H1 (cell line): ENCODE measurements around the gene FAM83B. TPM values are rescaled to one million over a fixed set of nuclear protein-coding genes. Genes with fewer than 3 reads are reported as not detected.

Experiments used
- CTCF ChIA-PET: fragments of 300-600 bp; sonication (Branson Sonifier 250); formaldehyde crosslinking; loops from one replicate; lab custom pipeline; 2021; ENCODE audit not compliant: partially characterized antibody; lab: Charles Lee
- POLR2A ChIA-PET: fragments of 300-600 bp; sonication (Branson Sonifier 250); formaldehyde crosslinking; loops from one replicate; lab custom pipeline; 2021; ENCODE audit warnings: inconsistent platforms; ENCODE audit not compliant: partially characterized antibody; lab: Charles Lee
- DNase-seq, 2 experiments: peaks; one replicate each; pipeline versions ENCODE4 v3.0.0 to v3.0.0-alpha.2; 2010 to 2022; ENCODE audit warnings: low spot score in 2 of 2, low read depth in 1 of 2, mixed read lengths in 1 of 2
- FAIRE-seq: peaks from 2 replicates; lab custom pipeline; 2011; peaks lifted over from hg19 to GRCh38; lab: Jason Lieb, UNC
- H2AFZ ChIP-seq: 2 replicates; pipeline ENCODE4 v1.8.1; 2012; ENCODE audit warnings: low read length, inconsistent platforms
- H2AK5ac ChIP-seq: 2 replicates; pipeline ENCODE4 v1.6.1; 2013; ENCODE audit warnings: low read depth, low read length
- H2BK120ac ChIP-seq: replicated peaks from 2 replicates; pipeline ENCODE3; 2013; ENCODE audit warnings: low read depth, low read length, inconsistent platforms
- H2BK12ac ChIP-seq: 2 replicates; pipeline ENCODE4 v1.6.1; 2013; ENCODE audit warnings: low read depth, low read length
- H2BK15ac ChIP-seq: 2 replicates; pipeline ENCODE4 v1.6.1; 2013; ENCODE audit warnings: low read length
- H2BK20ac ChIP-seq: 2 replicates; pipeline ENCODE4 v1.6.1; 2013; ENCODE audit warnings: low read length
- H2BK5ac ChIP-seq: 2 replicates; pipeline ENCODE4 v1.6.1; 2013; ENCODE audit warnings: low read depth, low read length
- H3K14ac ChIP-seq: 2 replicates; pipeline ENCODE4 v1.6.1; 2013; ENCODE audit warnings: inconsistent platforms; ENCODE audit not compliant: insufficient read length
- H3K18ac ChIP-seq: 2 replicates; pipeline ENCODE4 v1.6.1; 2013; ENCODE audit warnings: low read length; ENCODE audit errors: extremely low read depth
- H3K23ac ChIP-seq: 2 replicates; pipeline ENCODE4 v1.6.1; 2013; ENCODE audit warnings: inconsistent platforms; ENCODE audit not compliant: insufficient read length
- H3K23me2 ChIP-seq: 2 replicates; pipeline ENCODE4 v1.6.1; 2013; ENCODE audit warnings: low read depth, low read length
- H3K27ac ChIP-seq: 2 replicates; pipeline ENCODE4 v1.6.1; 2011; ENCODE audit warnings: low read depth, low read length, inconsistent platforms
- H3K27me3 ChIP-seq, 4 experiments: replicated peaks in 1 of 4; 1 replicate in 1 of 4; 2 replicates in 3 of 4; pipeline versions ENCODE4 v1.6.1 to v1.8.1; 2011 to 2013; ENCODE audit warnings: low read length in 3 of 4, mild to moderate bottlenecking in 3 of 4, inconsistent platforms in 2 of 4, mixed read lengths in 2 of 4, moderate library complexity in 1 of 4; ENCODE audit not compliant: control insufficient read depth in 3 of 4, insufficient read depth in 3 of 4; ENCODE audit errors: extremely low read depth in 1 of 4
- H3K36me3 ChIP-seq, 4 experiments: 2 replicates each; pipeline versions ENCODE4 v1.6.1 to v1.8.1; 2011 to 2013; ENCODE audit warnings: mild to moderate bottlenecking in 4 of 4, low read length in 3 of 4, moderate library complexity in 2 of 4, control low read depth in 1 of 4, inconsistent platforms in 1 of 4; ENCODE audit not compliant: insufficient read depth in 4 of 4, control insufficient read depth in 2 of 4
- H3K4ac ChIP-seq: replicated peaks from 2 replicates; pipeline ENCODE3; 2013; ENCODE audit warnings: low read length, low read depth, mixed read lengths, inconsistent platforms; ENCODE audit not compliant: insufficient read length
- H3K4me1 ChIP-seq, 4 experiments: replicated peaks in 1 of 4; 1 replicate in 1 of 4; 2 replicates in 3 of 4; pipeline versions ENCODE4 v1.6.1 to v1.8.1; 2011 to 2013; ENCODE audit warnings: low read length in 3 of 4, inconsistent platforms in 2 of 4, mixed read lengths in 1 of 4; ENCODE audit not compliant: insufficient read depth in 4 of 4, control insufficient read depth in 3 of 4
- H3K4me2 ChIP-seq, 2 experiments: 2 replicates each; pipeline versions ENCODE4 v1.6.1 to v1.8.1; 2011 to 2013; ENCODE audit warnings: low read depth in 2 of 2, low read length in 2 of 2, control low read depth in 1 of 2, inconsistent platforms in 1 of 2, mild to moderate bottlenecking in 1 of 2; ENCODE audit not compliant: insufficient read depth in 1 of 2
- H3K4me3 ChIP-seq, 4 experiments: fragments of 200-600, 300-600 bp in 1 of 4; sonication (generic), shearing (Covaris generic), sonication (Bioruptor Twin) in 1 of 4; 2 replicates each; pipeline versions ENCODE4 v1.5.1 to v1.8.1; 2011 to 2016; ENCODE audit warnings: low read length in 4 of 4, low read depth in 3 of 4, control low read depth in 2 of 4, inconsistent platforms in 2 of 4, mild to moderate bottlenecking in 2 of 4, mixed read lengths in 1 of 4, moderate library complexity in 1 of 4; ENCODE audit not compliant: insufficient read depth in 2 of 4; ENCODE audit errors: extremely low read depth in 1 of 4
- H3K56ac ChIP-seq: replicated peaks from 2 replicates; pipeline ENCODE3; 2013; ENCODE audit warnings: low read depth, mild to moderate bottlenecking, mixed read lengths, low read length, inconsistent platforms; ENCODE audit not compliant: insufficient read length
- H3K79me1 ChIP-seq: 2 replicates; pipeline ENCODE4 v1.6.1; 2013; ENCODE audit warnings: low read depth, low read length, control low read depth
- H3K79me2 ChIP-seq, 2 experiments: 2 replicates each; pipeline versions ENCODE4 v1.6.1 to v1.8.1; 2012 to 2013; ENCODE audit warnings: low read length in 2 of 2, mild to moderate bottlenecking in 2 of 2, inconsistent platforms in 1 of 2; ENCODE audit not compliant: insufficient read depth in 2 of 2, control insufficient read depth in 1 of 2
- H3K9ac ChIP-seq, 4 experiments: replicated peaks in 1 of 4; 1 replicate in 1 of 4; 2 replicates in 3 of 4; pipeline versions ENCODE4 v1.6.1 to v1.8.1; 2011 to 2013; ENCODE audit warnings: low read depth in 3 of 4, low read length in 3 of 4, control low read depth in 2 of 4, mild to moderate bottlenecking in 2 of 4, moderate library complexity in 2 of 4, inconsistent platforms in 1 of 4; ENCODE audit errors: extremely low read depth in 1 of 4
- H3K9me3 ChIP-seq, 2 experiments: 2 replicates each; pipeline versions ENCODE4 v1.6.1 to v1.8.1; 2012 to 2013; ENCODE audit warnings: mild to moderate bottlenecking in 2 of 2, moderate library complexity in 2 of 2, control low read depth in 1 of 2, inconsistent platforms in 1 of 2, low read depth in 1 of 2, low read length in 1 of 2, mixed read lengths in 1 of 2; ENCODE audit not compliant: insufficient read depth in 2 of 2
- H4K20me1 ChIP-seq, 2 experiments: replicated peaks in 1 of 2; 2 replicates each; pipeline versions ENCODE3 to v1.8.1; 2011 to 2013; ENCODE audit warnings: inconsistent platforms in 2 of 2, low read length in 2 of 2, mild to moderate bottlenecking in 1 of 2; ENCODE audit not compliant: insufficient read depth in 2 of 2, control insufficient read depth in 1 of 2
- H4K5ac ChIP-seq: 2 replicates; pipeline ENCODE4 v1.6.1; 2013; ENCODE audit warnings: low read length, low read depth, mixed read lengths, inconsistent platforms; ENCODE audit not compliant: insufficient read length
- H4K8ac ChIP-seq: 2 replicates; pipeline ENCODE4 v1.8.0; 2013; ENCODE audit warnings: mild to moderate bottlenecking, moderate library complexity, low read length, inconsistent platforms; ENCODE audit not compliant: insufficient read depth; ENCODE audit errors: extremely low read depth
- H4K91ac ChIP-seq: replicated peaks from 2 replicates; pipeline ENCODE3; 2013; ENCODE audit warnings: low read length, mixed read lengths, inconsistent platforms; ENCODE audit not compliant: insufficient read length
- BACH1 ChIP-seq: IDR thresholded peaks from 2 replicates; pipeline ENCODE4 v1.6.1; 2012; ENCODE audit warnings: low read length, improper control_type of control experiment
- BCL11A ChIP-seq, 2 experiments: IDR thresholded peaks; one replicate each; pipeline ENCODE4 v1.6.1; 2011; ENCODE audit warnings: low read depth in 2 of 2, low read length in 2 of 2, mild to moderate bottlenecking in 2 of 2
- CBX8 ChIP-seq: fragments of 300-800, 300-1000 bp; sonication (generic); IDR thresholded peaks from 2 replicates; pipeline ENCODE4 v1.7.1; 2016; ENCODE audit warnings: low read depth, low read length, borderline replicate concordance
- HDAC2 ChIP-seq, 2 experiments: fragments of 300-600 bp in 1 of 2; sonication (generic) in 1 of 2; IDR thresholded peaks; 2 replicates each; pipeline ENCODE4 v1.6.1; 2011 to 2012; ENCODE audit warnings: low read depth in 2 of 2, low read length in 2 of 2, mild to moderate bottlenecking in 2 of 2, moderate library complexity in 2 of 2, borderline replicate concordance in 1 of 2, inconsistent platforms in 1 of 2
- NANOG ChIP-seq: IDR thresholded peaks from 2 replicates; pipeline ENCODE4 v1.6.1; 2011; ENCODE audit warnings: low read length, low read depth, mild to moderate bottlenecking, inconsistent platforms; ENCODE audit not compliant: insufficient read depth, poor library complexity, severe bottlenecking
- PHF8 ChIP-seq: fragments of 200-600 bp; sonication (generic); conservative IDR thresholded peaks from 2 replicates; pipeline ENCODE4 v1.7.1; 2012; ENCODE audit warnings: low read depth, mild to moderate bottlenecking, inconsistent platforms, low read length, moderate library complexity
- POLR2A ChIP-seq, 2 experiments: IDR thresholded peaks; 1 replicate in 1 of 2; 2 replicates in 1 of 2; pipeline ENCODE4 v1.6.1; 2011; ENCODE audit warnings: low read depth in 2 of 2, low read length in 2 of 2, mild to moderate bottlenecking in 2 of 2; ENCODE audit errors: control extremely low read depth in 1 of 2
- POLR2AphosphoS5 ChIP-seq: IDR thresholded peaks from 2 replicates; pipeline ENCODE4 v1.6.1; 2011; ENCODE audit warnings: low read depth, low read length
- RAD21 ChIP-seq, 2 experiments: IDR thresholded peaks in 1 of 2; conservative IDR thresholded peaks in 1 of 2; 2 replicates each; pipeline ENCODE4 v1.6.1; 2011; ENCODE audit warnings: low read depth in 2 of 2, low read length in 2 of 2, improper control_type of control experiment in 1 of 2, inconsistent platforms in 1 of 2, mild to moderate bottlenecking in 1 of 2, moderate library complexity in 1 of 2
- RBBP5 ChIP-seq: IDR thresholded peaks from 2 replicates; pipeline ENCODE4 v1.7.1; 2012; ENCODE audit warnings: low read depth, mild to moderate bottlenecking, inconsistent platforms, low read length, moderate library complexity, borderline replicate concordance
- SIRT6 ChIP-seq: IDR thresholded peaks from one replicate; pipeline ENCODE4 v1.7.1; 2012; ENCODE audit warnings: low read length, inconsistent platforms
- TAF1 ChIP-seq: IDR thresholded peaks from 2 replicates; pipeline ENCODE4 v1.6.1; 2011; ENCODE audit warnings: mild to moderate bottlenecking, low read depth, low read length
- TCF12 ChIP-seq: IDR thresholded peaks from 2 replicates; pipeline ENCODE4 v1.6.1; 2011; ENCODE audit warnings: low read depth, mild to moderate bottlenecking, low read length
- YY1 ChIP-seq: IDR thresholded peaks from 2 replicates; pipeline ENCODE4 v1.6.1; 2011; ENCODE audit warnings: low read depth, mild to moderate bottlenecking, low read length
- WGBS, 2 experiments: shearing (Covaris generic) in 1 of 2; methylation state at CpG; one replicate each; pipeline versions ENCODE4 v1.1.6 to v1.1.7; 2013 to 2015; ENCODE audit warnings: low lambda C conversion rate in 2 of 2, mixed read lengths in 2 of 2, inconsistent platforms in 1 of 2, low coverage in 1 of 2, missing lambda C conversion rate in 1 of 2; ENCODE audit not compliant: insufficient replicate concordance in 2 of 2, insufficient coverage in 1 of 2, insufficient read length in 1 of 2; ENCODE audit errors: extremely low coverage in 1 of 2, missing lambda C conversion rate in 1 of 2; 5-methylcytosine and 5-hydroxymethylcytosine counted together
- polyA plus RNA-seq, 7 experiments: library from polyadenylated mRNA; depleted of rRNA in 3 of 7; stranded (reverse) in 5 of 7; unstranded in 2 of 7; fragments of >200 nt in 5 of 7; fragments of 200-250 nt in 2 of 7; gene quantifications; 1 replicate in 5 of 7; 2 replicates in 1 of 7; 4 replicates in 1 of 7; pipeline versions ENCODE4 v1.2.1 to v1.2.3, GENCODE V29; 2011 to 2013; ENCODE audit warnings: missing spikeins in 2 of 7, mixed read lengths in 2 of 7
- total RNA-seq: library from RNA; stranded (reverse); fragmentation: NEBNext Ultra II Directional; extraction: Animal tissue kit (Norgen Biotek cat#: 25700); gene quantifications from 2 replicates; pipeline ENCODE4 v1.2.1, GENCODE V29; 2021

The FAM83B gene
- total and polyA plus RNA-seq, 2 of the 8 experiments (the other 6 are each of a cell fraction or from before 2014, with no cell fraction given): 0.71 to 5.7 TPM

DNA sequence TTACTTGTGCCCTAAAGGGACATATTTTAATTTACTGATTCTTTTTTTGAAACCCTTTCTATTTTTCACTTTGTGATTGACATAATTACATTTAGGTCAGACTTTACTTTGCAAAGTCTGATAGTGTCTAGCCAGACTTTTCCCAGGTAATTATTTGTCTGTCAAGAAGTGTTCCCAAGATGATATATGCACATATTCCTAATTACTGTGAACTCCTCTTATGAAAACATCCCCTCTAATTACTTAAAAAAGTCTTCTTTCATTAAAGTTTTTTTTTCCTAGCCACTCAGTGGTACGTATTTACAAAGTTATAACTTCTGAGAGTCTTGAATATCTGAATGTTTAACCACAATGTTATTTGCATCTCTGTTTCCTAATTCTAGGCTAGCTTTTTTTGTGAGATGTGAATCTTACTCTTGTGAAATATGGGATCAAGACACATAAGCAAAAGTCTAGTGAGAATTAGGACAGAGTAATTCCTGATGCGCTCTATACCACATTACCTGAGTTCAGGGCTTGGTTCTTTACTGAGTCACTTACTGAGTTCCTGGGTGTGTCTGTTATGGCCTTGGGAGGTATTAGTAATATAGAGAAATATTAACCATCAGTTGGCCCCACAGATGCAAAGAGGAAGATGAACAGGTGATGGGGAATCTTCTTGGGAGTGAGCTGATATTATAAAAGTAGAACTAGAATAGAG, 27.9 kb downstream of the FAM83B start:
- H3K9me3 ChIP-seq: no peaks in the 10 kb centered on the region
- H3K4me3 ChIP-seq: no peak overlapping the region
- no peak overlapping the region for H3K14ac ChIP-seq
- H4K91ac ChIP-seq: no peak overlapping the region
- WGBS, 2 experiments: 93% methylated on average over 2 of the region's 2 CpGs; no CpG with 5 or more reads in 1 of the 2 experiments
- H3K79me1 ChIP-seq: no peaks in the 10 kb centered on the region
- H3K79me2 ChIP-seq: no peaks in the 10 kb centered on the region
- no peak for FAIRE-seq
- H4K8ac ChIP-seq: no peak overlapping the region
- no peak overlapping the region for H2AK5ac ChIP-seq
- POLR2A ChIA-PET: no interaction called here
- H3K36me3 ChIP-seq: no peaks in the 10 kb centered on the region
- no peak overlapping the region for H2AFZ ChIP-seq
- no peak overlapping the region for H3K9ac ChIP-seq
- H3K18ac ChIP-seq: no peak overlapping the region
- H3K27me3 ChIP-seq: no peaks in the 10 kb centered on the region
- no peaks in the 10 kb centered on the region for H3K23me2 ChIP-seq
- H2BK120ac ChIP-seq: no peak overlapping the region
- H2BK20ac ChIP-seq: no peak overlapping the region
- no peak overlapping the region for H3K56ac ChIP-seq
- no peak overlapping the region for H3K23ac ChIP-seq
- no peaks in the 10 kb centered on the region for H3K4me1 ChIP-seq
- H3K4me2 ChIP-seq: no peak overlapping the region
- H3K4ac ChIP-seq: no peak overlapping the region
- no peak overlapping the region for H4K5ac ChIP-seq
- H3K27ac ChIP-seq: no peak overlapping the region
- no peak overlapping the region for H2BK15ac ChIP-seq
- H2BK12ac ChIP-seq: no peak overlapping the region
- H2BK5ac ChIP-seq: no peak overlapping the region
- DNase-seq: no peak
- CTCF ChIA-PET: no interaction called here
- no peaks in the 10 kb centered on the region for H4K20me1 ChIP-seq
- TF ChIP-seq BACH1: no peak
- TF ChIP-seq RBBP5: no peak
- TF ChIP-seq SIRT6: no peak
- no peak for TF ChIP-seq BCL11A (IDR thresholded peaks at IDR 0.05; ENCODE audit: low read depth in 2 of 2, low read length in 2 of 2)
- TF ChIP-seq POLR2A (IDR thresholded peaks at IDR 0.05; ENCODE audit: control extremely low read depth in 1 of 2, low read depth in 2 of 2, low read length in 2 of 2): no peak
- TF ChIP-seq HDAC2 (IDR thresholded peaks at IDR 0.05; ENCODE audit: borderline replicate concordance in 1 of 2, low read depth in 2 of 2, low read length in 2 of 2): no peak
- TF ChIP-seq TCF12: no peak
- no peak for TF ChIP-seq NANOG
- no peak for TF ChIP-seq CBX8
- no peak for TF ChIP-seq RAD21 (IDR thresholded peaks at IDR 0.05 in 1 of 2, conservative IDR thresholded peaks at IDR 0.05 in 1 of 2; ENCODE audit: low read depth in 2 of 2, low read length in 2 of 2)
- no peak for TF ChIP-seq YY1
- no peak for TF ChIP-seq POLR2AphosphoS5
- TF ChIP-seq PHF8: no peak
- TF ChIP-seq TAF1: no peak
